ENCODE data around the gene SYNM.
"Not testable (repeated sequence)": the region's sequence is repeated elsewhere in the genome, so short reads cannot be mapped to it uniquely, and the experiment has no call there.

SYNM gene

DNA sequence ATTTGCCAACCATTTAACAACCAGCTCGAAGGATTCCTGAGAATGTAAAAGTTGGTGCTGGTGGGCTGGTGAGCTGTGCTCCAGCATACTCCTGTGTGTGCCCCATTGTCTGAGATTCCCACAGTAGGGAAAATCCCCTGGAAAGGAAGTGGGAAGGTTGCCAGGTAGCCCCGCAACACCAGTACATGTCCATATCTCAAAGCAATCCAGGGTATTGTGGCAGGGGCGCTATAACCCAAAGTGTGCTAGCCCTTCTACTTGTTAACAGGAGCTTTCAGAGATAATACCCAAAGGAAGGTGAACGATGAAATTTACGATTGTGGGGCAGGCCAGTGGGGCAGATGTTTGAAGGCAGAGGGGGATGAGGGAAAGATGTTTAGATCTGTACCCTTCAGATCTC lies 42.7 kb upstream of the SYNM start:
- H3K4me3 ChIP-seq (ENCODE audit: control insufficient read depth, low read depth, low read length): no peak overlapping the region
- no peak for DNase-seq (ENCODE audit: low read depth)
- TF ChIP-seq, protein P1, sequence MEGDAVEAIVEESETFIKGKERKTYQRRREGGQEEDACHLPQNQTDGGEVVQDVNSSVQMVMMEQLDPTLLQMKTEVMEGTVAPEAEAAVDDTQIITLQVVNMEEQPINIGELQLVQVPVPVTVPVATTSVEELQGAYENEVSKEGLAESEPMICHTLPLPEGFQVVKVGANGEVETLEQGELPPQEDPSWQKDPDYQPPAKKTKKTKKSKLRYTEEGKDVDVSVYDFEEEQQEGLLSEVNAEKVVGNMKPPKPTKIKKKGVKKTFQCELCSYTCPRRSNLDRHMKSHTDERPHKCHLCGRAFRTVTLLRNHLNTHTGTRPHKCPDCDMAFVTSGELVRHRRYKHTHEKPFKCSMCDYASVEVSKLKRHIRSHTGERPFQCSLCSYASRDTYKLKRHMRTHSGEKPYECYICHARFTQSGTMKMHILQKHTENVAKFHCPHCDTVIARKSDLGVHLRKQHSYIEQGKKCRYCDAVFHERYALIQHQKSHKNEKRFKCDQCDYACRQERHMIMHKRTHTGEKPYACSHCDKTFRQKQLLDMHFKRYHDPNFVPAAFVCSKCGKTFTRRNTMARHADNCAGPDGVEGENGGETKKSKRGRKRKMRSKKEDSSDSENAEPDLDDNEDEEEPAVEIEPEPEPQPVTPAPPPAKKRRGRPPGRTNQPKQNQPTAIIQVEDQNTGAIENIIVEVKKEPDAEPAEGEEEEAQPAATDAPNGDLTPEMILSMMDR (IDR thresholded peaks at IDR 0.05; ENCODE audit: control insufficient read depth, insufficient read depth, low read depth, low read length, missing control alignments): no peak

DNA sequence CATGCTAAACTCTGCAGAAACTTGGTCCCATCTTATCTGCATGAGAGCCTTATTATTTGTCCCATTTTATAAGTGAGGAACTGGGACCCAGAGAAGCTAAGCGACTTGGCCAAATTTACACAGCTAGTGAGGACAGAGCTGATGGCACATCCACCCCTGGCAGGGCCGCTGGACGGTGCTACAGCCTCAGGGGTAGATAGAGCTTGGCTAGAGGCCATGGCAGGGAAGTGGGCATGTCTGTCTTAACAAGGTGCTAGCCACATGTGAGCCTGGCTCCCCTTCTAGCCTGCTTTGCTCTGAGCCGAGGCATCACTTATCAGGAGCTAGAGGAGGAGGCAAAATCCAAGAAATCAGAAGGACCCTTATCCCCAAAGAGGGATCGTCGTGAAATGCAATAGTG lies 36.7 kb upstream of the SYNM start:
- TF ChIP-seq, protein P1 (IDR thresholded peaks at IDR 0.05; ENCODE audit: control insufficient read depth, insufficient read depth, low read depth, low read length, missing control alignments): no peak
- DNase-seq (ENCODE audit: low read depth): no peak
- no peak overlapping the region for H3K4me3 ChIP-seq (ENCODE audit: control insufficient read depth, low read depth, low read length)

DNA sequence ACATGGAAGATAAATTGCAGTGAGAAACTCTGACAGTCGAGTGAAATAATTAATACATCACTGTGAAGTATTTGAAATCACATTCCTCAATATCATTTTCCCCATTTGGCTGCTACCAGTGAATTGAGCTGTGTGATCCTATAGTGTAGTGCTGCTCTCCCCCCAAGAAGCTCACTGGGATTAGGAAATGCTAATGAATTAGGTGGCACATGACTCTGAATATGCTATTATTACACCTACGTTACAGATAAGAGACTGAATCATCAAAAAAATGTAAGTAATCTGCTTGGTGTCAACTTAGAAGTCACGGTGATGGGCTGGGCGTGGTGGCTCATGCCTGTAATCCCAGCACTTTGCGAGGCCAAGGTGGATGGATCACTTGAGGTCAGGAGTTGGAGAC lies 34.7 kb upstream of the SYNM start:
- H3K4me3 ChIP-seq (ENCODE audit: control insufficient read depth, low read depth, low read length): no peak overlapping the region
- DNase-seq (ENCODE audit: low read depth): no peak
- TF ChIP-seq, protein P1 (IDR thresholded peaks at IDR 0.05; ENCODE audit: control insufficient read depth, insufficient read depth, low read depth, low read length, missing control alignments): no peak

DNA sequence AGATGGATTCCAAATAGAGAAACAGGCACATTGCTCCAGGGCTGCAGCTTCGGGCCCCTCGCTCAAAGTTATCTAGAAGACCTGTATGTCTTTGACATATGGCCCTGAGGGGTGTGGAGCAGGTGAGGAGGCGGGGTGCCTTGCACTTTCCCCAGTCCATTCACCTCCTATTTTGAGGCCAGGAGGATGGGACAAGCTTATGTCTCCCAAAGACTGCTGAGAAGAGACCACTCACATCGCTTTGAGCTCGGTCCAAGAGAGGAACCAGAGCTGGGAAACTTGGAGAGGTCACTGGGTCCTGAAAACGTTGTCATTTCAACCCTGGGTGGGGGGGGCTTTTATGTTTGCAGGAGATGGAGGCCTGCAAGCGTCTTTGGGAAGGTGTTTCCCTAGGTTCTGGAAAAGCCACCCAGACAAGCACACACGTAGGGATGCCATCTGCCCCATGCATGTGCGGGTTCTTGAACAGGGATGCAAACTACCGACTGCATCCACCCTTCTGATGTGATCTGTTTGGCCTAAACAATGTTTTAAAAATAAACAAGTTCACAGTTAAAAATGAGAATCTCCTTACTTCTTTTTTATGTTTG lies 33.7 kb upstream of the SYNM start:
- H3K4me3 ChIP-seq (ENCODE audit: control insufficient read depth, low read depth, low read length): no peak overlapping the region
- no peak for DNase-seq (ENCODE audit: low read depth)
- TF ChIP-seq, protein P1 (IDR thresholded peaks at IDR 0.05; ENCODE audit: control insufficient read depth, insufficient read depth, low read depth, low read length, missing control alignments): no peak

DNA sequence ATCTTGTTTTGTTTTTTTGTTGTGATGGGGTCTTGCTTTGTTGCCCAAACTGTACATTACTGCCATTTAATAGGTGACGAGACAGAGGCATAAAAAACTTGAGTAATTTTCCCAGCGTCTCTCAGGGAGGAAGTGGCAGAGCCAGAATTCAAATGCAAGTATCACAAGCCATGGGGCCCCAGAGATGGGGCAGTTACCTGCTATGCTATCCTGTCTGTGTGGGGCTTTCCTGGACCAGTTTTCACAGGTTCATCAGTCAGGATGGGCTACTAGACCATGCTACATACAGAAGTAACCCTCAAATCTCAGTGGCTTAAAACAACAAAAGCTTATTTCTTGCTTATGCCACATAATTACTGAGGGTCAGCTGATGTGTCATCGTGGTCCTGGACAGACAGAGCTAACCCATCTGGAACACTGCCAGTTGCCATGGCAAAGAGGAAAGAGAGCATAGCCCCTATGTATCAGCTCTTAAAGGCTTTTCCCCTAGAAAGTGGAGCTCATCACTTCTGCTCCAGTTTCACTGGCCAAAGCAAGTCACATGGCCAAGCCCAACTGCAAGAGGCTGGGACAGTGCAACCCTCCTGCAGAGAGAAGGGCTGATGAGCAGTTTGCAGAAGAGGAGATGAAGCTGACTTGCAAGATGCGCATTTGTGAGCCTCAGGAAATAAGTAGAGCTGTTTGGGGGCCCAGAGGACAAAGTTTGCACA lies 31.7 kb upstream of the SYNM start:
- TF ChIP-seq, protein P1 (IDR thresholded peaks at IDR 0.05; ENCODE audit: control insufficient read depth, insufficient read depth, low read depth, low read length, missing control alignments): no peak
- no peak for DNase-seq (ENCODE audit: low read depth)
- H3K4me3 ChIP-seq (ENCODE audit: control insufficient read depth, low read depth, low read length): no peak overlapping the region

DNA sequence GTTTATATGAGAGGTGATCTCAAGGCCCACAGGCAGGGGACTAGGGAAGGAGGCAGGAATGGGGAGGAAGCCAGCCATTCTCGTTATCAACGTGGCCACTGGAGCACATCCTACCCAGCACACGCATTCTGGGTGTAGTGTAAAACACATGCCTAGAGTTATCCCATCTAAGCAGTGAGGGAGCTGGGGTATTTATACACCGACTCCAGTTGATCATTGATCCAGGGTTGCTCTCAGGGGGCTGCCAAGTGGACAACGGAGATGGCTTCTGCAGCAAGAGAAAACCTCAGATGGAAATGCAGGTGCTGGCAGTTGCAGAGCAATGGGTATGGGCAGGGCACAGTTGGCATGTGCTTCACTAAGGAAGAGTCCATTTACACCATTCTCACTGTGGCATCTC lies 30.4 kb upstream of the SYNM start:
- no peak for DNase-seq (ENCODE audit: low read depth)
- TF ChIP-seq, protein P1 (IDR thresholded peaks at IDR 0.05; ENCODE audit: control insufficient read depth, insufficient read depth, low read depth, low read length, missing control alignments): no peak
- no peak overlapping the region for H3K4me3 ChIP-seq (ENCODE audit: control insufficient read depth, low read depth, low read length)

DNA sequence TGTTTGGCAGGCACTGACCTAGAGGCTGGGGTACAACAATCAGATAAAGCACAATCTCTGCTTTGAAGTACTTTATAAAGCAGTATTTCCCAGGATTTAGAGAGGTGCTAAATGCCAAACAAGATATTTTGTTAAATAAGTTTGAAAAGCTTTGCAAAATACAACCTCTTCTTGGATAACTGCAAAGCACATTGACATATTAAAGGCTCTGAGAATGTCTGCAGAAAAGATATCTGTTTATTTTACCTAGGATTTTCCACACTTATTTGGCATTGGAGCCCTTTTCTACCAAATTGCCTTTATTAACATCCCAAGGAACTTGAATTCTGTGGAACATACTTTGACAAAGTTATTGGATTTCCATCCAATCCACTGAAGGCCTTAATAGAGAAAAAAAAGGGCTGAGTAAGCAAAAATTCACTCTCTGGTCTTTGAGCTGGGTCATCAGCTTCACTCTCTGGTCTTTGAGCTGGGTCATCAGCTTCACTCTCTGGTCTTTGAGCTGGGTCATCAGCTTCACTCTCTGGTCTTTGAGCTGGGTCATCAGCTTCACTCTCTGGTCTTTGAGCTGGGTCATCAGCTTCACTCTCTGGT lies 29.7 kb upstream of the SYNM start:
- H3K4me3 ChIP-seq (ENCODE audit: control insufficient read depth, low read depth, low read length); DNase-seq (ENCODE audit: low read depth): not testable (repeated sequence)
